GM12878 (cell line): ENCODE data around the gene PALLD. TPM values are rescaled to one million over a fixed set of nuclear protein-coding genes. Genes with fewer than 3 reads are reported as not detected.

ENCODE experiments used
- ATAC-seq: fragments of 200-7000 bp; cut with Tn5 transposase; 3 replicates; pipeline ENCODE4 v1.9.1; 2020; ENCODE audit warnings: mild to moderate bottlenecking, moderate library complexity
- BruUV-seq: library from RNA; stranded (reverse); fragments of 400-500 nt; replicated peaks from 2 replicates; lab custom pipeline; 2021; lab: Mats Ljungman, UMichigan
- CTCF ChIA-PET: fragments of 300-600 bp; sonication (Branson Sonifier 250); formaldehyde crosslinking; extraction: SDS; loops from one replicate; lab custom pipeline; 2021; ENCODE audit warnings: inconsistent platforms; lab: Yijun Ruan, JAX
- POLR2A ChIA-PET: fragments of 350-600 bp; formaldehyde crosslinking; extraction: SDS; loops from one replicate; lab custom pipeline; 2021; ENCODE audit warnings: inconsistent platforms; lab: Charles Lee
- RAD21 ChIA-PET: fragments of 300-600 bp; sonication (Branson Sonifier 250); formaldehyde crosslinking; loops from one replicate; lab custom pipeline; 2023; ENCODE audit warnings: antibody characterized with exemption; ENCODE audit not compliant: unreplicated experiment; lab: Charles Lee
- SMC1A ChIA-PET: fragments of 300-600 bp; sonication (Branson Sonifier 250); formaldehyde crosslinking; loops from one replicate; lab custom pipeline; 2023; ENCODE audit not compliant: unreplicated experiment, uncharacterized antibody; lab: Charles Lee
- DNase-seq: peaks from one replicate; pipeline ENCODE4 v3.0.0-alpha.2; 2011; ENCODE audit warnings: low read depth, low spot score
- FAIRE-seq: peaks from 3 replicates; lab custom pipeline; 2011; peaks lifted over from hg19 to GRCh38; lab: Jason Lieb, UNC
- H2AFZ ChIP-seq: 2 replicates; pipeline ENCODE4 v1.6.0; 2011; ENCODE audit warnings: low read depth, low read length, control low read depth; ENCODE audit not compliant: control insufficient read depth
- H3K27ac ChIP-seq: 2 replicates; pipeline ENCODE4 v1.5.1; 2011; ENCODE audit warnings: control low read depth; ENCODE audit not compliant: control insufficient read depth, insufficient read depth
- H3K27me3 ChIP-seq, 2 experiments: replicated peaks in 1 of 2; 2 replicates each; pipeline versions ENCODE4 v1.6.0 to v1.6.1; 2011; ENCODE audit warnings: low read length in 1 of 2; ENCODE audit not compliant: control insufficient read depth in 2 of 2, insufficient read depth in 2 of 2
- H3K36me3 ChIP-seq, 2 experiments: 2 replicates each; pipeline ENCODE4 v1.5.1; 2011; ENCODE audit warnings: low read length in 1 of 2; ENCODE audit not compliant: control insufficient read depth in 2 of 2, insufficient read depth in 2 of 2
- H3K4me1 ChIP-seq: 2 replicates; pipeline ENCODE4 v1.6.1; 2011; ENCODE audit warnings: mild to moderate bottlenecking, low read length, moderate library complexity, mixed read lengths; ENCODE audit not compliant: control insufficient read depth, insufficient read depth
- H3K4me2 ChIP-seq: 2 replicates; pipeline ENCODE4 v1.6.0; 2011; ENCODE audit warnings: control low read depth; ENCODE audit not compliant: control insufficient read depth, insufficient read depth
- H3K4me3 ChIP-seq: fragments of 200-600 bp; sonication (generic); 2 replicates; pipeline ENCODE4 v1.5.1; 2016
- H3K79me2 ChIP-seq: 2 replicates; pipeline ENCODE4 v1.6.0; 2011; ENCODE audit warnings: low read length; ENCODE audit not compliant: control insufficient read depth, insufficient read depth
- H3K9ac ChIP-seq: 2 replicates; pipeline ENCODE4 v1.8.0; 2011; ENCODE audit warnings: low read length, control low read depth, mixed read lengths; ENCODE audit not compliant: control insufficient read depth, insufficient read depth
- H3K9me3 ChIP-seq: replicated peaks from 3 replicates; pipeline ENCODE4 v1.5.1; 2011; ENCODE audit warnings: mild to moderate bottlenecking, low read length; ENCODE audit not compliant: control insufficient read depth, insufficient read depth
- H4K20me1 ChIP-seq: 2 replicates; pipeline ENCODE4 v1.6.0; 2011; ENCODE audit not compliant: control insufficient read depth, insufficient read depth
- IKZF2 ChIP-seq, 2 experiments: fragments of 450-650 bp; IDR thresholded peaks; 2 replicates each; pipeline ENCODE4 v1.6.1; 2017; ENCODE audit warnings: mild to moderate bottlenecking in 2 of 2, moderate library complexity in 2 of 2
- KAT2A ChIP-seq: conservative IDR thresholded peaks from 2 replicates; pipeline ENCODE4 v1.6.1; 2011; ENCODE audit warnings: low read depth, low read length; ENCODE audit not compliant: control insufficient read depth
- NFIC ChIP-seq: IDR thresholded peaks from 2 replicates; pipeline ENCODE4 v1.6.1; 2012; ENCODE audit warnings: low read depth, mild to moderate bottlenecking, inconsistent platforms, low read length, moderate library complexity
- NFXL1 ChIP-seq: fragments of 450-650 bp; IDR thresholded peaks from 2 replicates; pipeline ENCODE4 v1.6.1; 2017; ENCODE audit warnings: antibody characterized with exemption, mild to moderate bottlenecking, borderline replicate concordance
- NFYA ChIP-seq: IDR thresholded peaks from 2 replicates; pipeline ENCODE4 v1.6.1; 2011; ENCODE audit warnings: low read depth, mild to moderate bottlenecking, low read length, improper control_type of control experiment, borderline replicate concordance
- NKRF ChIP-seq: fragments of 450-650 bp; conservative IDR thresholded peaks from 2 replicates; pipeline ENCODE4 v1.6.1; 2017; ENCODE audit warnings: mild to moderate bottlenecking, moderate library complexity
- STAT1 ChIP-seq: fragments of 450-650 bp; conservative IDR thresholded peaks from 2 replicates; pipeline ENCODE4 v1.6.1; 2014; ENCODE audit warnings: antibody characterized with exemption, mild to moderate bottlenecking
- SUPT20H ChIP-seq: IDR thresholded peaks from 2 replicates; pipeline ENCODE4 v1.6.1; 2011; ENCODE audit warnings: low read depth, mild to moderate bottlenecking, low read length, moderate library complexity, borderline replicate concordance; ENCODE audit not compliant: control insufficient read depth
- TCF3 ChIP-seq: IDR thresholded peaks from 2 replicates; pipeline ENCODE4 v1.6.1; 2012; ENCODE audit warnings: low read depth, mild to moderate bottlenecking, low read length, borderline replicate concordance; ENCODE audit not compliant: insufficient read depth
- WGBS: methylation state at CpG from one replicate; pipeline ENCODE4 v1.1.6; 2016; ENCODE audit warnings: low lambda C conversion rate; ENCODE audit not compliant: insufficient replicate concordance, insufficient coverage; ENCODE audit errors: missing lambda C conversion rate; 5-methylcytosine and 5-hydroxymethylcytosine counted together
- in situ Hi-C: fragments of 300-500 bp; cut with MboI; formaldehyde crosslinking; loops from 9 replicates; pipeline ENCODE4 v1.14.3; 2018; ENCODE audit warnings: mixed read lengths
- intact Hi-C: fragments of 100-400 bp; cut with micrococcal nuclease; formaldehyde crosslinking; loops from one replicate; pipeline ENCODE4 v1.14.2; 2022; ENCODE audit not compliant: unreplicated experiment
- polyA plus RNA-seq, 11 experiments: library from polyadenylated mRNA; depleted of rRNA in 4 of 11; unstranded in 6 of 11; stranded (reverse) in 5 of 11; fragments of >200 nt; fragmentation: Nextera tagmentation in 4 of 11; fragmentation: Illumina TruSeq in 1 of 11; extraction: Ambion mirVana in 4 of 11; extraction: Trizol in 1 of 11; gene quantifications; 1 replicate in 1 of 11; 2 replicates in 10 of 11; pipeline versions ENCODE4 v1.2.1 to v1.2.3, GENCODE V29; 2011 to 2016; ENCODE audit warnings: inconsistent platforms in 2 of 11, missing spikeins in 2 of 11, low read depth in 1 of 11
- total RNA-seq, 4 experiments: library from RNA; depleted of rRNA in 3 of 4; stranded (reverse); fragments of >200 nt in 3 of 4; fragmentation: Illumina TruSeq in 1 of 4; extraction: Trizol in 1 of 4; gene quantifications; 2 replicates each; pipeline versions ENCODE4 v1.2.1 to v1.2.3, GENCODE V29; 2013 to 2021
- TF ChIP-seq, protein P1 (sequence below): IDR thresholded peaks from 2 replicates; pipeline ENCODE4 v1.6.1; 2011; ENCODE audit warnings: mild to moderate bottlenecking, low read depth, low read length, moderate library complexity; ENCODE audit not compliant: insufficient replicate concordance

PALLD gene
- total and polyA plus RNA-seq, 10 of the 15 experiments (the other 5 are each of a cell fraction or from before 2014, with no cell fraction given), result 1.0 to 7.7 (median 1.7) TPM

DNA sequence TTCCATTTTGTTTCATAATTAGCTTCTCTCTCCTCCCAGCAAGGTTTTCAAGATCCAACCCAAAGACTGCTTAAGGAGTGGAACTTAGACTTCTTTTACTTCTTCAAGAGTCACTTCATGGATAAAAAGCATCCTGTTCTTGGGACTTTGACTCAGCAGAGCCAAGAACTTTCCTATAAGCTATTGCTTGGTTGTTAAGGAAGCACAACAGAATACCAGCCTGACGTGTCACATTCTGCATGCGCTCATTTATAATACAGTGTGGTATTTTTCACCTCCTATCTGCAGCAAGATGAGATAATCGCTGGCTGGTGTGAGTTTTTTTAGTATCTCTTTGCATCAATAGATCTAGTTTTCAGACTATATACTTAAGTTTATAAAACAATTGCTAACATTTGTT lies 152.1 kb downstream of the PALLD start (continued):
- no peak for TF ChIP-seq IKZF2 (IDR thresholded peaks at IDR 0.05)

DNA sequence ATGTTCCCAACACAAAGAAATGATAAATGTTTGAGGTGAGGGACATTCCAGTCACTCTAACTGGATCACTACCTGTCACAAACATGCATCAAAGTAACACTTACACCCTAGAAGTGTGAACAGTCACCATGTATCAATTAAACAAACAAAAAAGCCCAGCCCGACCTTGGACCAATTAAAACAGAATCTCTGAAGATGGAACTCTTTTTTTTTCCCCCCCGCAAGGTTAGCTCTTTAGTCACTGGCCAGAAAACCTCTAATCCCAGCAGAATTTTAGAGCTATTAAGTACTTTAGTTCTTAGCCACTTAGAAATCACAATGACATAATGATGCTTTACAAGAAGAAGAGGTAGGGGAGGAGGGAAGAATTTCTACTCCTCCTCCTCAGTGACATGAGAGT lies 154.5 kb downstream of the PALLD start:
- no peak for FAIRE-seq
- POLR2A ChIA-PET, result interaction anchor here (0.7 kb wide), 1 partner anchor 19 kb away, joined by 4 read pairs; no protein-coding TSS in a partner anchor

GRCh38 chr4:168651864-168652263 lies 155.0 kb downstream of the PALLD start:
- no peak for ATAC-seq
- Histone ChIP-seq H3K4me2 (no peak overlapping the region), H3K4me1 (no peaks in the 10 kb centered on the region), H2AFZ (no peak overlapping the region), H3K9me3 (no peaks in the 10 kb centered on the region), H3K27ac (no peak overlapping the region), H3K4me3 (no peak overlapping the region), H3K36me3 (no peaks in the 10 kb centered on the region), H3K27me3 (no peaks in the 10 kb centered on the region; a peak in 1 of 4 replicates), H4K20me1 (no peaks in the 10 kb centered on the region), H3K79me2 (no peaks in the 10 kb centered on the region), H3K9ac (no peak overlapping the region)
- RAD21 ChIA-PET, result interaction anchor here (1.0 kb wide), 1 partner anchor 66 kb away, joined by 3 read pairs; no protein-coding TSS in a partner anchor
- POLR2A ChIA-PET, result no interaction called here
- SMC1A ChIA-PET, result interaction anchor here (0.9 to 1.8 kb wide), 3 partner anchors 31 to 59 kb away, joined by 3 to 6 read pairs (median 5); no protein-coding TSS in a partner anchor
- intact Hi-C loops (loop anchor here (10.0 kb wide), 1 partner anchor 337 kb away; the partner anchor contains the start of gene DDX60), in situ Hi-C loops (no loop called here)
- DNase-seq, result no peak
- BruUV-seq, result no TSS peak
- WGBS, result 88% methylated on average over 4 of the region's 4 CpGs
- no peak for FAIRE-seq
- CTCF ChIA-PET, result interaction anchor here (0.6 to 0.8 kb wide), 2 partner anchors 39 to 66 kb away, joined by 3 read pairs; no protein-coding TSS in a partner anchor
- no peak for TF ChIP-seq TCF3
- TF ChIP-seq KAT2A, result no peak
- no peak for TF ChIP-seq SUPT20H
- TF ChIP-seq STAT1, result no peak
- no peak for TF ChIP-seq NFXL1
- TF ChIP-seq NKRF, result no peak
- TF ChIP-seq, protein P1, sequence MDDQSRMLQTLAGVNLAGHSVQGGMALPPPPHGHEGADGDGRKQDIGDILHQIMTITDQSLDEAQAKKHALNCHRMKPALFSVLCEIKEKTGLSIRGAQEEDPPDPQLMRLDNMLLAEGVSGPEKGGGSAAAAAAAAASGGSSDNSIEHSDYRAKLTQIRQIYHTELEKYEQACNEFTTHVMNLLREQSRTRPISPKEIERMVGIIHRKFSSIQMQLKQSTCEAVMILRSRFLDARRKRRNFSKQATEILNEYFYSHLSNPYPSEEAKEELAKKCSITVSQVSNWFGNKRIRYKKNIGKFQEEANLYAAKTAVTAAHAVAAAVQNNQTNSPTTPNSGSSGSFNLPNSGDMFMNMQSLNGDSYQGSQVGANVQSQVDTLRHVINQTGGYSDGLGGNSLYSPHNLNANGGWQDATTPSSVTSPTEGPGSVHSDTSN, result no peak
- TF ChIP-seq NFYA, result no peak
- no peak for TF ChIP-seq NFIC

More for the DNA sequence above, 154.5 kb downstream of the PALLD start:
- Histone ChIP-seq H3K4me1 (no peaks in the 10 kb centered on the region), H3K36me3 (no peaks in the 10 kb centered on the region), H3K79me2 (no peaks in the 10 kb centered on the region), H3K27ac (no peak overlapping the region), H3K27me3 (no peaks in the 10 kb centered on the region; a peak in 1 of 4 replicates), H3K4me3 (no peak overlapping the region), H4K20me1 (no peaks in the 10 kb centered on the region), H3K4me2 (no peak overlapping the region), H3K9me3 (no peaks in the 10 kb centered on the region), H2AFZ (no peak overlapping the region), H3K9ac (no peak overlapping the region)
- TF ChIP-seq STAT1, result no peak
- ChIA-PET CTCF (interaction anchor here (0.6 to 0.8 kb wide), 2 partner anchors 38 to 66 kb away, joined by 3 read pairs; no protein-coding TSS in a partner anchor), SMC1A (interaction anchor here (0.9 to 1.8 kb wide), 3 partner anchors 31 to 59 kb away, joined by 3 to 6 read pairs (median 5); no protein-coding TSS in a partner anchor), RAD21 (interaction anchor here (1.0 kb wide), 1 partner anchor 65 kb away, joined by 3 read pairs; no protein-coding TSS in a partner anchor)
- DNase-seq, result no peak
- WGBS, result 50% methylated on average over 2 of the region's 2 CpGs
- BruUV-seq, result no TSS peak
- no peak for ATAC-seq
- in situ Hi-C loops, result no loop called here
- intact Hi-C loops, result loop anchor here (10.0 kb wide), 1 partner anchor 337 kb away; the partner anchor contains the start of gene DDX60
